HEK293 (cell line): ENCODE measurements around the gene TUBA8.

Source experiments
- CTCF ChIA-PET: fragments of 350-600 bp; formaldehyde crosslinking; extraction: SDS; loops from one replicate; lab custom pipeline; 2021; ENCODE audit warnings: antibody characterized with exemption; lab: Yijun Ruan, JAX
- POLR2A ChIA-PET: fragments of 300-600 bp; formaldehyde crosslinking; extraction: SDS; loops from one replicate; lab custom pipeline; 2020; ENCODE audit warnings: antibody characterized with exemption, inconsistent platforms; lab: Yijun Ruan, JAX
- H3K27ac ChIP-seq: fragments of 200-500 bp; sonication (Bioruptor generic); 2 replicates; pipeline ENCODE4 v1.5.1; 2014; ENCODE audit warnings: low read depth, low read length, control low read depth, inconsistent platforms; ENCODE audit errors: extremely low read depth
- H3K36me3 ChIP-seq, 2 experiments: fragments of 200-500 bp in 1 of 2; sonication (Bioruptor generic) in 1 of 2; 1 replicate in 1 of 2; 2 replicates in 1 of 2; pipeline ENCODE4 v1.5.1; 2014 to 2017; ENCODE audit warnings: inconsistent platforms in 2 of 2, low read length in 2 of 2; ENCODE audit not compliant: control insufficient read depth in 2 of 2, insufficient read depth in 1 of 2
- H3K4me1 ChIP-seq: fragments of 200-500 bp; sonication (Bioruptor generic); 2 replicates; pipeline ENCODE4 v1.5.1; 2014; ENCODE audit warnings: mild to moderate bottlenecking, low read length, inconsistent platforms; ENCODE audit not compliant: control insufficient read depth, insufficient read depth
- H3K4me3 ChIP-seq: 2 replicates; pipeline ENCODE4 v1.5.1; 2011; ENCODE audit warnings: low read depth, mild to moderate bottlenecking, control low read depth, low read length, moderate library complexity
- H3K9me3 ChIP-seq: fragments of 200-500 bp; sonication (Bioruptor generic); 2 replicates; pipeline ENCODE4 v1.5.1; 2014; ENCODE audit warnings: low read depth, low read length, inconsistent platforms; ENCODE audit not compliant: control insufficient read depth, insufficient read depth
- FEZF1 ChIP-seq: fragments of 450-650 bp; formaldehyde crosslinking; IDR thresholded peaks from 2 replicates; pipeline ENCODE4 v1.5.1; 2016; ENCODE audit warnings: missing biosample characterization, missing genetic modification characterization
- PBX3 ChIP-seq: sonication (generic); formaldehyde crosslinking; IDR thresholded peaks from 2 replicates; pipeline ENCODE4 v1.8.1; 2022; ENCODE audit warnings: mild to moderate bottlenecking, moderate library complexity, missing genetic modification reagents
- PRDM6 ChIP-seq: fragments of 450-650 bp; formaldehyde crosslinking; IDR thresholded peaks from 2 replicates; pipeline ENCODE4 v1.5.1; 2017; ENCODE audit warnings: missing biosample characterization, missing genetic modification characterization
- REPIN1 ChIP-seq: fragments of 450-650 bp; formaldehyde crosslinking; IDR thresholded peaks from 2 replicates; pipeline ENCODE4 v1.5.1; 2017; ENCODE audit warnings: missing biosample characterization, missing genetic modification characterization, low read depth
- SP2 ChIP-seq: fragments of 450-650 bp; formaldehyde crosslinking; IDR thresholded peaks from 2 replicates; pipeline ENCODE4 v1.5.1; 2016; ENCODE audit warnings: missing biosample characterization, missing genetic modification characterization
- TCF7L2 ChIP-seq: IDR thresholded peaks from 2 replicates; pipeline ENCODE4 v1.6.1; 2011; ENCODE audit warnings: low read depth, mild to moderate bottlenecking, inconsistent platforms, low read length, moderate library complexity, borderline replicate concordance
- TRIM28 ChIP-seq: IDR thresholded peaks from 2 replicates; pipeline ENCODE4 v1.6.1; 2011; ENCODE audit warnings: low read length, control low read depth, borderline replicate concordance
- WT1 ChIP-seq: fragments of 450-650 bp; formaldehyde crosslinking; IDR thresholded peaks from 2 replicates; pipeline ENCODE4 v1.5.1; 2016; ENCODE audit warnings: missing biosample characterization, missing genetic modification characterization
- ZBTB10 ChIP-seq: fragments of 450-650 bp; formaldehyde crosslinking; IDR thresholded peaks from 2 replicates; pipeline ENCODE4 v1.5.1; 2016; ENCODE audit warnings: missing biosample characterization, missing genetic modification characterization
- ZBTB20 ChIP-seq: fragments of 450-650 bp; formaldehyde crosslinking; IDR thresholded peaks from 2 replicates; pipeline ENCODE4 v1.5.1; 2016; ENCODE audit warnings: missing biosample characterization, missing genetic modification characterization
- ZBTB49 ChIP-seq: fragments of 450-650 bp; formaldehyde crosslinking; IDR thresholded peaks from 2 replicates; pipeline ENCODE4 v1.5.1; 2016; ENCODE audit warnings: missing biosample characterization, missing genetic modification characterization, low read depth
- ZBTB6 ChIP-seq: fragments of 450-650 bp; formaldehyde crosslinking; IDR thresholded peaks from 2 replicates; pipeline ENCODE4 v1.5.1; 2017; ENCODE audit warnings: missing biosample characterization, missing genetic modification characterization
- ZFP41 ChIP-seq: fragments of 450-650 bp; formaldehyde crosslinking; IDR thresholded peaks from 2 replicates; pipeline ENCODE4 v1.5.1; 2016; ENCODE audit warnings: missing biosample characterization, missing genetic modification characterization, borderline replicate concordance
- ZFP69B ChIP-seq: fragments of 450-650 bp; formaldehyde crosslinking; IDR thresholded peaks from 2 replicates; pipeline ENCODE4 v1.5.1; 2016; ENCODE audit warnings: missing biosample characterization, missing genetic modification characterization
- ZNF112 ChIP-seq: fragments of 450-650 bp; formaldehyde crosslinking; IDR thresholded peaks from 2 replicates; pipeline ENCODE4 v1.5.0; 2017; ENCODE audit warnings: missing biosample characterization, missing genetic modification characterization
- ZNF248 ChIP-seq: fragments of 450-650 bp; formaldehyde crosslinking; IDR thresholded peaks from 2 replicates; pipeline ENCODE4 v1.5.1; 2017; ENCODE audit warnings: missing biosample characterization, missing genetic modification characterization
- ZNF335 ChIP-seq: fragments of 450-650 bp; formaldehyde crosslinking; conservative IDR thresholded peaks from 2 replicates; pipeline ENCODE4 v1.5.1; 2016; ENCODE audit warnings: missing biosample characterization, missing genetic modification characterization
- ZNF549 ChIP-seq: fragments of 450-650 bp; IDR thresholded peaks from 2 replicates; pipeline ENCODE4 v1.5.1; 2018; ENCODE audit warnings: missing biosample characterization, missing genetic modification characterization, mild to moderate bottlenecking, inconsistent platforms, moderate library complexity
- ZNF585B ChIP-seq: fragments of 450-650 bp; formaldehyde crosslinking; IDR thresholded peaks from 2 replicates; pipeline ENCODE4 v1.5.1; 2016; ENCODE audit warnings: missing biosample characterization, missing genetic modification characterization
- ZNF610 ChIP-seq: fragments of 450-650 bp; formaldehyde crosslinking; IDR thresholded peaks from 2 replicates; pipeline ENCODE4 v1.5.1; 2016; ENCODE audit warnings: missing biosample characterization, missing genetic modification characterization, borderline replicate concordance
- ZNF670 ChIP-seq: fragments of 450-650 bp; formaldehyde crosslinking; IDR thresholded peaks from 2 replicates; pipeline ENCODE4 v1.5.1; 2016; ENCODE audit warnings: missing biosample characterization, missing genetic modification characterization, low read depth
- ZNF707 ChIP-seq: fragments of 450-650 bp; formaldehyde crosslinking; IDR thresholded peaks from 2 replicates; pipeline ENCODE4 v1.5.1; 2016; ENCODE audit warnings: missing biosample characterization, missing genetic modification characterization
- ZNF747 ChIP-seq: fragments of 450-650 bp; formaldehyde crosslinking; IDR thresholded peaks from 2 replicates; pipeline ENCODE4 v1.5.1; 2016; ENCODE audit warnings: missing biosample characterization, missing genetic modification characterization
- ZNF76 ChIP-seq: fragments of 450-650 bp; formaldehyde crosslinking; IDR thresholded peaks from 2 replicates; pipeline ENCODE4; 2016; ENCODE audit warnings: low read depth, missing biosample characterization, missing genetic modification characterization, borderline replicate concordance
- ZNF777 ChIP-seq: fragments of 450-650 bp; formaldehyde crosslinking; IDR thresholded peaks from 2 replicates; pipeline ENCODE4 v1.5.1; 2017; ENCODE audit warnings: missing biosample characterization, missing genetic modification characterization, borderline replicate concordance
- ZNF792 ChIP-seq: fragments of 450-650 bp; formaldehyde crosslinking; IDR thresholded peaks from 2 replicates; pipeline ENCODE4 v1.5.1; 2016; ENCODE audit warnings: missing biosample characterization, missing genetic modification characterization
- ZSCAN18 ChIP-seq: fragments of 450-650 bp; formaldehyde crosslinking; IDR thresholded peaks from 2 replicates; pipeline ENCODE4 v1.5.1; 2016; ENCODE audit warnings: missing biosample characterization, missing genetic modification characterization

The TUBA8 gene

GRCh38 chr22:18095101-18095805 lies 15.4 kb upstream of the TUBA8 start (continued):
- TF ChIP-seq ZSCAN18 (tag by site-specific recombination) (no peak), ZBTB6 (tag by site-specific recombination) (no peak), ZNF335 (tag by site-specific recombination) (no peak), ZBTB49 (tag by site-specific recombination) (no peak), ZFP41 (tag by site-specific recombination) (no peak), WT1 (no peak), ZNF76 (tag by site-specific recombination) (no peak), REPIN1 (tag by site-specific recombination) (no peak), ZNF248 (tag by site-specific recombination) (no peak), TCF7L2 (no peak), ZNF747 (tag by site-specific recombination) (no peak), ZNF777 (tag by site-specific recombination) (no peak)

GRCh38 chr22:18096823-18097222 lies 13.8 kb upstream of the TUBA8 start:
- Histone ChIP-seq H3K4me3 (no peak overlapping the region), H3K27ac (no peak overlapping the region), H3K4me1 (no peaks in the 10 kb centered on the region), H3K36me3 (peaks cover 4 to 21% of the 10 kb centered on the region in 2 experiments; a peak in 2 of 3 replicates), H3K9me3 (no peaks in the 10 kb centered on the region)
- POLR2A ChIA-PET, result no interaction called here
- CTCF ChIA-PET, result interaction anchor here (0.8 kb wide), 1 partner anchor 356 kb away, joined by 5 read pairs; no protein-coding TSS in a partner anchor
- TF ChIP-seq ZNF112 (tag by site-specific recombination), result no peak
- no peak for TF ChIP-seq PBX3 (CRISPR knock-in tag)
- no peak for TF ChIP-seq TRIM28
- TF ChIP-seq SP2 (tag by site-specific recombination), result no peak
- TF ChIP-seq PRDM6, result no peak
- no peak for TF ChIP-seq ZNF585B (tag by site-specific recombination)
- no peak for TF ChIP-seq ZNF792 (tag by site-specific recombination)
- no peak for TF ChIP-seq ZNF707 (tag by site-specific recombination)
- TF ChIP-seq ZNF670 (tag by site-specific recombination), result no peak
- TF ChIP-seq ZBTB20 (tag by site-specific recombination), result no peak
- no peak for TF ChIP-seq ZBTB10 (tag by site-specific recombination)
- no peak for TF ChIP-seq FEZF1 (tag by site-specific recombination)
- TF ChIP-seq ZFP69B (tag by site-specific recombination), result no peak
- TF ChIP-seq ZNF549, result no peak
- TF ChIP-seq ZNF610 (tag by site-specific recombination), result no peak
